ENCODE measurements around the gene GTPBP10.

DNA sequence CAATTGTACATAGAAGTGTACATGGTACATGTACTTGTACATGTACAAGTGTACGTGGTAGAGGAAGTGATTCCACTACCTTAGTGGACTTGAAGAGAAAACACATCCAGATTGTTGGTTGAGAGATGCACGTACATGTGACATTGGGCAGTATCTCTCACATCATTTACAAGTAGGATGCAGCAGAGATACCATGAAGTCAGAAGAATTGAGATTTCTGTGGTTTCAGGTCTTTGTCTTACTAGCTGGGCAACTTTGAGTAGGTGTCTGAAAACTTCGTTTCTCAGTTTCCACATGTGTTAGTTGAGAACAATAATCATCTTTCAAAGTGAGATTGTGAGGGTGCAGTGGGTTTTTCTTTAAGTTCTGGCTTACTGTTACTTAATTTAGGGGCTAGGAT lies 78.2 kb downstream of the GTPBP10 start:
- no peak for TF ChIP-seq ZFP3 (CRISPR knock-in tag; IDR thresholded peaks at IDR 0.05)
- no peak for TF ChIP-seq RARB (CRISPR knock-in tag; IDR thresholded peaks at IDR 0.05)
- TF ChIP-seq SNAI2 (CRISPR knock-in tag; IDR thresholded peaks at IDR 0.05) = no peak
- no peak for TF ChIP-seq ESRRG (CRISPR knock-in tag; IDR thresholded peaks at IDR 0.05)
- TF ChIP-seq ZNF565 (CRISPR knock-in tag; conservative IDR thresholded peaks at IDR 0.05; ENCODE audit: low read depth) = no peak
- no peak for TF ChIP-seq ARNTL (CRISPR knock-in tag; IDR thresholded peaks at IDR 0.05; ENCODE audit: borderline replicate concordance, low read depth)
- TF ChIP-seq BACH2 (CRISPR knock-in tag; IDR thresholded peaks at IDR 0.05; ENCODE audit: borderline replicate concordance) = no peak
- TF ChIP-seq, protein P1, sequence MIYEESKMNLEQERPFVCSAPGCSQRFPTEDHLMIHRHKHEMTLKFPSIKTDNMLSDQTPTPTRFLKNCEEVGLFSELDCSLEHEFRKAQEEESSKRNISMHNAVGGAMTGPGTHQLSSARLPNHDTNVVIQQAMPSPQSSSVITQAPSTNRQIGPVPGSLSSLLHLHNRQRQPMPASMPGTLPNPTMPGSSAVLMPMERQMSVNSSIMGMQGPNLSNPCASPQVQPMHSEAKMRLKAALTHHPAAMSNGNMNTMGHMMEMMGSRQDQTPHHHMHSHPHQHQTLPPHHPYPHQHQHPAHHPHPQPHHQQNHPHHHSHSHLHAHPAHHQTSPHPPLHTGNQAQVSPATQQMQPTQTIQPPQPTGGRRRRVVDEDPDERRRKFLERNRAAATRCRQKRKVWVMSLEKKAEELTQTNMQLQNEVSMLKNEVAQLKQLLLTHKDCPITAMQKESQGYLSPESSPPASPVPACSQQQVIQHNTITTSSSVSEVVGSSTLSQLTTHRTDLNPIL (CRISPR knock-in tag; IDR thresholded peaks at IDR 0.05; ENCODE audit: low read depth) = no peak
- TF ChIP-seq, protein P2, sequence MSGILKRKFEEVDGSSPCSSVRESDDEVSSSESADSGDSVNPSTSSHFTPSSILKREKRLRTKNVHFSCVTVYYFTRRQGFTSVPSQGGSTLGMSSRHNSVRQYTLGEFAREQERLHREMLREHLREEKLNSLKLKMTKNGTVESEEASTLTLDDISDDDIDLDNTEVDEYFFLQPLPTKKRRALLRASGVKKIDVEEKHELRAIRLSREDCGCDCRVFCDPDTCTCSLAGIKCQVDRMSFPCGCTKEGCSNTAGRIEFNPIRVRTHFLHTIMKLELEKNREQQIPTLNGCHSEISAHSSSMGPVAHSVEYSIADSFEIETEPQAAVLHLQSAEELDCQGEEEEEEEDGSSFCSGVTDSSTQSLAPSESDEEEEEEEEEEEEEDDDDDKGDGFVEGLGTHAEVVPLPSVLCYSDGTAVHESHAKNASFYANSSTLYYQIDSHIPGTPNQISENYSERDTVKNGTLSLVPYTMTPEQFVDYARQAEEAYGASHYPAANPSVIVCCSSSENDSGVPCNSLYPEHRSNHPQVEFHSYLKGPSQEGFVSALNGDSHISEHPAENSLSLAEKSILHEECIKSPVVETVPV (CRISPR knock-in tag; IDR thresholded peaks at IDR 0.05) = no peak
- TF ChIP-seq ZC3H10 (CRISPR knock-in tag; IDR thresholded peaks at IDR 0.05) = no peak
- TF ChIP-seq, protein P3, sequence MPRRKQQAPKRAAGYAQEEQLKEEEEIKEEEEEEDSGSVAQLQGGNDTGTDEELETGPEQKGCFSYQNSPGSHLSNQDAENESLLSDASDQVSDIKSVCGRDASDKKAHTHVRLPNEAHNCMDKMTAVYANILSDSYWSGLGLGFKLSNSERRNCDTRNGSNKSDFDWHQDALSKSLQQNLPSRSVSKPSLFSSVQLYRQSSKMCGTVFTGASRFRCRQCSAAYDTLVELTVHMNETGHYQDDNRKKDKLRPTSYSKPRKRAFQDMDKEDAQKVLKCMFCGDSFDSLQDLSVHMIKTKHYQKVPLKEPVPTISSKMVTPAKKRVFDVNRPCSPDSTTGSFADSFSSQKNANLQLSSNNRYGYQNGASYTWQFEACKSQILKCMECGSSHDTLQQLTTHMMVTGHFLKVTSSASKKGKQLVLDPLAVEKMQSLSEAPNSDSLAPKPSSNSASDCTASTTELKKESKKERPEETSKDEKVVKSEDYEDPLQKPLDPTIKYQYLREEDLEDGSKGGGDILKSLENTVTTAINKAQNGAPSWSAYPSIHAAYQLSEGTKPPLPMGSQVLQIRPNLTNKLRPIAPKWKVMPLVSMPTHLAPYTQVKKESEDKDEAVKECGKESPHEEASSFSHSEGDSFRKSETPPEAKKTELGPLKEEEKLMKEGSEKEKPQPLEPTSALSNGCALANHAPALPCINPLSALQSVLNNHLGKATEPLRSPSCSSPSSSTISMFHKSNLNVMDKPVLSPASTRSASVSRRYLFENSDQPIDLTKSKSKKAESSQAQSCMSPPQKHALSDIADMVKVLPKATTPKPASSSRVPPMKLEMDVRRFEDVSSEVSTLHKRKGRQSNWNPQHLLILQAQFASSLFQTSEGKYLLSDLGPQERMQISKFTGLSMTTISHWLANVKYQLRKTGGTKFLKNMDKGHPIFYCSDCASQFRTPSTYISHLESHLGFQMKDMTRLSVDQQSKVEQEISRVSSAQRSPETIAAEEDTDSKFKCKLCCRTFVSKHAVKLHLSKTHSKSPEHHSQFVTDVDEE (CRISPR knock-in tag; IDR thresholded peaks at IDR 0.05) = no peak
- TF ChIP-seq GLIS3 (CRISPR knock-in tag; IDR thresholded peaks at IDR 0.05) = no peak

Measured in SK-N-SH treated with all-trans-retinoic acid at 6 μM for 48 hours (cell line).